Activated B cell treated with CpG ODN at 0.5 μM for 24 hours (primary cell): ENCODE results near the gene ZMYND12. TPM values are rescaled to one million over a fixed set of nuclear protein-coding genes. Genes with fewer than 3 reads are reported as not detected.

Experiments
- ATAC-seq: fragments of 200-7000 bp; cut with Tn5 transposase; one replicate; pipeline ENCODE4 v1.10.0; 2021; ENCODE audit warnings: low read depth, mild to moderate bottlenecking, moderate library complexity
- CTCF ChIA-PET: fragments of 350-600 bp; sonication (Branson Sonifier 250); formaldehyde crosslinking; loops from one replicate; lab custom pipeline; 2021; ENCODE audit warnings: antibody characterized with exemption; lab: Charles Lee
- POLR2A ChIA-PET: fragments of 350-600 bp; sonication (Branson Sonifier 250); formaldehyde crosslinking; loops from one replicate; lab custom pipeline; 2021; ENCODE audit warnings: antibody characterized with exemption; lab: Charles Lee
- DNase-seq: peaks from one replicate; pipeline ENCODE4 v3.0.0; 2022
- H3K27ac Mint-ChIP-seq: one replicate; pipeline ENCODE4 v1.8.0; 2020; ENCODE audit warnings: mixed read lengths
- H3K27me3 Mint-ChIP-seq: one replicate; pipeline ENCODE4 v1.8.0; 2021; ENCODE audit warnings: mixed read lengths
- H3K36me3 Mint-ChIP-seq: one replicate; pipeline ENCODE4 v1.8.0; 2021; ENCODE audit warnings: low read depth, mixed read lengths
- H3K4me1 Mint-ChIP-seq: one replicate; pipeline ENCODE4 v1.8.0; 2021; ENCODE audit warnings: mixed read lengths
- H3K4me3 Mint-ChIP-seq: one replicate; pipeline ENCODE4 v1.8.0; 2020; ENCODE audit warnings: mild to moderate bottlenecking, mixed read lengths
- H3K9me3 Mint-ChIP-seq: one replicate; pipeline ENCODE4 v1.8.0; 2020; ENCODE audit warnings: mixed read lengths
- CTCF ChIP-seq: fragments of 200-600 bp; IDR thresholded peaks from one replicate; pipeline ENCODE4 v1.8.0; 2022; ENCODE audit warnings: antibody characterized with exemption, mild to moderate bottlenecking
- intact Hi-C: fragments of 100-400 bp; cut with micrococcal nuclease; formaldehyde crosslinking; loops from one replicate; pipeline ENCODE4 v1.15.1; 2024
- total RNA-seq: library from RNA; stranded (reverse); gene quantifications from 2 replicates; pipeline ENCODE4 v1.2.3, GENCODE V29; 2022

Gene ZMYND12
- total RNA-seq, 1 donor from 2014 or later: 0.53 TPM

GRCh38 chr1:42442662-42443061, 13.2 kb downstream of the ZMYND12 start:
- ChIA-PET CTCF (no interaction called here), POLR2A (no interaction called here)
- Mint-ChIP-seq H3K27ac (no peak overlapping the region), H3K9me3 (no peaks in the 10 kb centered on the region), H3K27me3 (no peaks in the 10 kb centered on the region), H3K4me3 (no peak overlapping the region), H3K4me1 (no peaks in the 10 kb centered on the region), H3K36me3 (no peaks in the 10 kb centered on the region)
- TF ChIP-seq CTCF: no peak
- DNase-seq: no peak
- intact Hi-C loops: no loop called here
- no peak for ATAC-seq

- Mint-ChIP-seq H3K36me3 (no peaks in the 10 kb centered on the region), H3K4me1 (no peaks in the 10 kb centered on the region), H3K9me3 (no peaks in the 10 kb centered on the region), H3K27ac (no peak overlapping the region), H3K27me3 (no peaks in the 10 kb centered on the region), H3K4me3 (no peak overlapping the region)
- intact Hi-C loops: no loop called here
- ChIA-PET POLR2A (no interaction called here), CTCF (no interaction called here)
- TF ChIP-seq CTCF: no peak
- DNase-seq (no peak), ATAC-seq (no peak)
Measured at GRCh38 chr1:42439940-42440339, 15.9 kb downstream of the ZMYND12 start.

- H3K4me3 Mint-ChIP-seq: no peak overlapping the region
- ChIA-PET POLR2A (no interaction called here), CTCF (no interaction called here)
- DNase-seq (no peak), ATAC-seq (no peak)
- intact Hi-C loops: no loop called here
- no peak for TF ChIP-seq CTCF
- H3K36me3 Mint-ChIP-seq: no peaks in the 10 kb centered on the region
- H3K4me1 Mint-ChIP-seq: no peaks in the 10 kb centered on the region
- no peaks in the 10 kb centered on the region for H3K27me3 Mint-ChIP-seq
- H3K9me3 Mint-ChIP-seq: no peaks in the 10 kb centered on the region
- H3K27ac Mint-ChIP-seq: no peak overlapping the region
Measured at GRCh38 chr1:42434340-42434739, 21.5 kb downstream of the ZMYND12 start.

GRCh38 chr1:42433369-42433768, 22.5 kb downstream of the ZMYND12 start:
- H3K4me1 Mint-ChIP-seq: no peaks in the 10 kb centered on the region
- intact Hi-C loops: no loop called here
- no peaks in the 10 kb centered on the region for H3K27me3 Mint-ChIP-seq
- no peaks in the 10 kb centered on the region for H3K9me3 Mint-ChIP-seq
- H3K4me3 Mint-ChIP-seq: no peak overlapping the region
- no peak for DNase-seq
- no peak for ATAC-seq
- no peaks in the 10 kb centered on the region for H3K36me3 Mint-ChIP-seq
- no peak for TF ChIP-seq CTCF
- POLR2A ChIA-PET: no interaction called here
- no peak overlapping the region for H3K27ac Mint-ChIP-seq
- CTCF ChIA-PET: no interaction called here

- Mint-ChIP-seq H3K36me3 (no peaks in the 10 kb centered on the region), H3K9me3 (no peaks in the 10 kb centered on the region), H3K4me1 (no peaks in the 10 kb centered on the region), H3K4me3 (no peak overlapping the region), H3K27ac (no peak overlapping the region), H3K27me3 (no peaks in the 10 kb centered on the region)
- ChIA-PET CTCF (no interaction called here), POLR2A (no interaction called here)
- ATAC-seq (no peak), DNase-seq (no peak)
- no peak for TF ChIP-seq CTCF
- intact Hi-C loops: no loop called here
Measured at GRCh38 chr1:42432714-42433113, 23.1 kb downstream of the ZMYND12 start.
